OCI-LY3 (cell line): ENCODE measurements around the gene GSE1.

ENCODE experiments used
- H2AFZ ChIP-seq: fragments of 200-600, 300-600 bp; shearing (Covaris generic); 2 replicates; pipeline ENCODE4 v1.6.0; 2014; ENCODE audit warnings: antibody characterized with exemption, low read depth, low read length
- H3K27ac ChIP-seq: fragments of 200-600, 300-600 bp; sonication (generic); 2 replicates; pipeline ENCODE4 v1.5.1; 2014; ENCODE audit warnings: mild to moderate bottlenecking, low read length, moderate library complexity, mixed read lengths
- H3K27me3 ChIP-seq: fragments of 200-600, 300-600 bp; sonication (generic); 2 replicates; pipeline ENCODE4 v1.6.1; 2014; ENCODE audit warnings: low read depth, low read length, mixed read lengths
- H3K36me3 ChIP-seq: fragments of 200-600, 300-600 bp; sonication (generic); replicated peaks from 2 replicates; pipeline ENCODE3; 2014; ENCODE audit warnings: low read depth, low read length, mixed read lengths
- H3K4me1 ChIP-seq: fragments of 300-600, 200-600 bp; sonication (generic); 2 replicates; pipeline ENCODE4 v1.6.1; 2014; ENCODE audit warnings: low read length, mixed read lengths
- H3K4me2 ChIP-seq: fragments of 200-600, 300-600 bp; sonication (generic); 2 replicates; pipeline ENCODE4 v1.6.1; 2014; ENCODE audit warnings: low read length, mixed read lengths
- H3K4me3 ChIP-seq: fragments of 300-600, 200-600 bp; sonication (generic); 2 replicates; pipeline ENCODE4 v1.5.1; 2014; ENCODE audit warnings: antibody characterized with exemption, mild to moderate bottlenecking, low read length, moderate library complexity
- H3K79me2 ChIP-seq: fragments of 300-600, 200-600 bp; shearing (Covaris generic); 2 replicates; pipeline ENCODE4 v1.6.1; 2014; ENCODE audit warnings: mild to moderate bottlenecking, low read length, mixed read lengths
- H3K9ac ChIP-seq: fragments of 300-600, 200-600 bp; shearing (Covaris generic); 2 replicates; pipeline ENCODE4 v1.6.0; 2014; ENCODE audit warnings: mild to moderate bottlenecking, low read length, moderate library complexity
- H3K9me3 ChIP-seq: fragments of 200-600, 300-600 bp; shearing (Covaris generic); 2 replicates; pipeline ENCODE4 v1.6.1; 2014; ENCODE audit warnings: low read length, mixed read lengths; ENCODE audit not compliant: insufficient read depth
- H4K20me1 ChIP-seq: fragments of 200-600, 300-600 bp; sonication (generic); 2 replicates; pipeline ENCODE4 v1.6.1; 2016; ENCODE audit warnings: low read length, mixed read lengths; ENCODE audit not compliant: insufficient read depth
- CTCF ChIP-seq: fragments of 200-600, 300-600 bp; sonication (generic); IDR thresholded peaks from 2 replicates; pipeline ENCODE4 v1.5.1; 2014; ENCODE audit warnings: antibody characterized with exemption, low read length, low read depth
- EZH2phosphoT487 ChIP-seq: fragments of 200-600 bp; shearing (Covaris generic); IDR thresholded peaks from 2 replicates; pipeline ENCODE4 v1.6.1; 2018; ENCODE audit warnings: antibody characterized with exemption, mixed run types, low read depth

The GSE1 gene

GRCh38 chr16:85579191-85579590, 33.9 kb upstream of the GSE1 start:
- H3K9ac ChIP-seq, result no peak overlapping the region
- TF ChIP-seq EZH2phosphoT487, result no peak
- TF ChIP-seq CTCF, result no peak
- H3K79me2 ChIP-seq, result peaks cover 95% of the 10 kb centered on the region
- no peak overlapping the region for H3K4me3 ChIP-seq
- no peaks in the 10 kb centered on the region for H3K27me3 ChIP-seq
- H4K20me1 ChIP-seq, result peaks cover 100% of the 10 kb centered on the region
- H3K4me1 ChIP-seq, result no peaks in the 10 kb centered on the region
- H2AFZ ChIP-seq, result no peak overlapping the region
- H3K9me3 ChIP-seq, result no peaks in the 10 kb centered on the region
- H3K36me3 ChIP-seq, result no peaks in the 10 kb centered on the region
- no peak overlapping the region for H3K27ac ChIP-seq
- no peak overlapping the region for H3K4me2 ChIP-seq

- no peak overlapping the region for H3K4me3 ChIP-seq
- H3K27ac ChIP-seq, result no peak overlapping the region
- H4K20me1 ChIP-seq, result peaks cover 100% of the 10 kb centered on the region
- H3K4me1 ChIP-seq, result no peaks in the 10 kb centered on the region
- peaks cover 91% of the 10 kb centered on the region for H3K79me2 ChIP-seq
- no peak overlapping the region for H3K9ac ChIP-seq
- no peaks in the 10 kb centered on the region for H3K9me3 ChIP-seq
- H3K27me3 ChIP-seq, result no peaks in the 10 kb centered on the region
- no peak for TF ChIP-seq EZH2phosphoT487
- TF ChIP-seq CTCF, result no peak
- no peak overlapping the region for H2AFZ ChIP-seq
- H3K36me3 ChIP-seq, result no peaks in the 10 kb centered on the region
- H3K4me2 ChIP-seq, result no peak overlapping the region
These were observed 33.1 kb upstream of the GSE1 start for GRCh38 chr16:85579923-85580580.

GRCh38 chr16:85580684-85581083, 32.4 kb upstream of the GSE1 start:
- Histone ChIP-seq H3K9ac (no peak overlapping the region), H3K27me3 (no peaks in the 10 kb centered on the region), H2AFZ (no peak overlapping the region), H3K36me3 (no peaks in the 10 kb centered on the region), H3K4me1 (no peaks in the 10 kb centered on the region), H3K9me3 (no peaks in the 10 kb centered on the region), H3K27ac (no peak overlapping the region), H3K4me2 (no peak overlapping the region), H4K20me1 (peaks cover 100% of the 10 kb centered on the region), H3K79me2 (peaks cover 89% of the 10 kb centered on the region), H3K4me3 (no peak overlapping the region)
- TF ChIP-seq EZH2phosphoT487 (no peak), CTCF (no peak)

GRCh38 chr16:85582229-85582991, 30.7 kb upstream of the GSE1 start:
- TF ChIP-seq CTCF (no peak), EZH2phosphoT487 (no peak)
- Histone ChIP-seq H3K36me3 (no peaks in the 10 kb centered on the region), H4K20me1 (peaks cover 100% of the 10 kb centered on the region), H3K4me2 (no peak overlapping the region), H3K27ac (no peak overlapping the region), H3K27me3 (no peaks in the 10 kb centered on the region), H3K4me3 (no peak overlapping the region), H3K9me3 (no peaks in the 10 kb centered on the region), H2AFZ (no peak overlapping the region), H3K79me2 (peaks cover 89% of the 10 kb centered on the region), H3K4me1 (no peaks in the 10 kb centered on the region), H3K9ac (no peak overlapping the region)
